Erythroblast (primary cell): ENCODE results near the gene CCL1.

ENCODE experiments used
- DNase-seq, 2 experiments: peaks; one replicate each; lab custom pipeline; 2025; lab: John Stamatoyannopoulos, UW
- GATA1 ChIP-seq: IDR thresholded peaks from 2 replicates; pipeline ENCODE4 v1.6.1; 2011; ENCODE audit warnings: low read depth, mild to moderate bottlenecking, control low read depth, low read length, moderate library complexity
- POLR2A ChIP-seq: IDR thresholded peaks from 2 replicates; pipeline ENCODE4 v1.6.1; 2011; ENCODE audit warnings: mild to moderate bottlenecking, low read length

CCL1 gene

DNA sequence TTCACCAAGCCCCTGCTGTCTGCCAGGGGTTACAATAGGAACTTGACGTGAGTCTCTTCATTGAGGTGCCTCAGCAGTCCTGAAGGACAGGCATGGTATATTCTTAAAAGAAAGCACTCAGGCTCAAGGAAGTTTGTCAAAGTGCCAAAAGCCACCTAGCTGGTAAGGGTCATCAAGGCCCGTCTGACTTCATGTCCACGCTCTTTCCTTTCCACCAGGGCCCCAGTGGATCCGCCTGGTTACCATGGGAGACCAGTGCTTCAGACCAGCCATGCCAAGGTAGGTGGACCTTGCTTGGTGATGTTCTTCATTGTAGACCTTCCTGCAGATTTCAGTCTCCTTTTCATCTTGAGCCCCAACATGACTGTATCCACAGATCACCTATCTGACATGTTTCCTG is 27.6 kb upstream of the CCL1 start:
- no peak for TF ChIP-seq GATA1
- no peak for TF ChIP-seq POLR2A
- no peak for DNase-seq

DNA sequence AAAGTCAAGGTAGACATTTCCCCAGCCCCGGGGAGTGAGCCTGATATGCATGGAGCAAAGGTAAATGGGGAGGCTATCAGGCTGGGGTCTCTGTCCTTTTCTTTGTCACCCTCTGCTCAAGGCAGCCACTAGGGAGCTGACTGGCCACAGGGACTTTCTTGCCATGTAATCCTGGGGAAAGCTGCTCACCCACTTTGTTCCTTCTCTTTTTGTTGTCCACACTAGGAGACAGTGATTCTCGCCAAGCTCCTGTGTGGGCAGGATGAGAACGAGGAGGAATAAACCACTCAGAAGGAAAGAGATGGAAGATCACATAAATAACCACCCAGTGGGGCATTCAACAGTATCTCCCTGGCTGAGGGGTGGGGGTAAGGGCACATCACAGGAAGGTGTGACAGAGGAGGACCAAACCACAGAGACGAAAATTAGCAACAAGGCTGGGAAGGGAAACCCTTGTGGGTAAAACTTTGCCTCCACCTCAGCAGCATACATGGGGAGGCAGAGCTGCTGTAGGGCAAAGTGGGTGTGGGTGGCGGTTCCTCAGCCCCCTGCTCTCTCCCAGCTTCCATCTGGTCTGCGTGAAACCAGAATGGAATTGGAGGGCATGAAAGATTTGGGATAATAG is 26.2 kb upstream of the CCL1 start:
- TF ChIP-seq POLR2A, result no peak
- no peak for TF ChIP-seq GATA1
- DNase-seq, result no peak

DNA sequence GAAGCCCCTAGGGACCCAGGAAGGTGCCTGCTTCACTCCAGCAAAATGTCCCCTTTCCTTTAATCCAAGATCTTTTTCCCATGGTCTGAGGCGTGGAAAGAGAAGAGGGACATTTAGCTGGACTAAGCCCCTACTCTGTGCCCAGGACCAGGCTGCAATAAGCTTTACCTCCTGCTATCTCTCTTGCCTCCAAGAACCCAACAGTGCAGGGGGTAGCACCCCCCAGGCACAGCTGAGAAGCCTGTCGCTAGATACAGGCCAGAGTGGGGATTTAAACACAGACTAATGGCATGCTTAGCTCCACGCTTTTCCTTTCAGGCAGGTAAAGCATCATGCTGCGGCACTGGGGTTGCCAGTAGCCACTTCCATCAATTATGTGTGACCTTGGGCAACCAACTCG is 24.5 kb upstream of the CCL1 start:
- DNase-seq, result no peak
- peak; percentile 8 for TF ChIP-seq POLR2A
- no peak for TF ChIP-seq GATA1

DNA sequence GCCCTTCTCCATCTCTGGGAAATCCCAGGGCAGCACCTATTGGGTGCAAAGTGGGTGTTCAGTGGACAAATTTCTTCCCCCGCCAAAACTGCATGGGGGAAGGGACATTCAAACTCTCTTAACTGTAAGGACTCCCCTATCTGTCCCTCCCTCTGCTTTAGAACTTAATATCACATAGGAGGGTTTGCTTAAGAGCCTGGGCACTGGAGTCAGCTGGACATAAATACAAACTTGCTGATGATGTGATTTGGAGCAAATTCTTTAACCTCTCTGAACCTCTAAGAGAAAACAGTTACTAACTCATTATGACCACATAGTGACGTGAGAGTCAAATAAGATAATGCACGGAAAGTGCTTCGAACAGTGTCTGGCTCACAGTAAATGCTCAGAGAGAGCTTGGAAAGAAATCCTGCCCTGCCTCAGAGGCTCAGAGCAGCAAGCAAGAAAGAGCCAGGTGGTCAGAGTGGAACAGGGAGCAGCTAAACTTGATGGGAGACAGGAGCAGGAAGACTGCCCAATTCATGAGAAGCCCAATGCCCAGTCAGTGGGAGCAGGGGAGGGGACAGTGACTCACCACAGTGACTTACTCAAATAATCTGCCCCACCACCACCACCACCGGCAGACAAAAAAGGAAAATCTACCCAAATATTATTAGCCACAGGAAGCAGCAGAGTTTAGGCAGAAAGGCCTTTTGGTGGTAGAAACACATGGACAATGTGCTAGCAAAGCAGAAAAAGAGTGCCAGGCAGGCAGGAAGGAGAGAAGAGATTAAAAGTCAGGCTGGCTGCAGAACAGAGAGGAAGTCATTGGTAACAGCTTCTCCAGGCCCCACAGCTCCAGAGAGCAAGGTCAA is 23.9 kb upstream of the CCL1 start:
- peak; percentile 42 to 62 for DNase-seq
- TF ChIP-seq POLR2A (peak; percentile 66), GATA1 (no peak)

DNA sequence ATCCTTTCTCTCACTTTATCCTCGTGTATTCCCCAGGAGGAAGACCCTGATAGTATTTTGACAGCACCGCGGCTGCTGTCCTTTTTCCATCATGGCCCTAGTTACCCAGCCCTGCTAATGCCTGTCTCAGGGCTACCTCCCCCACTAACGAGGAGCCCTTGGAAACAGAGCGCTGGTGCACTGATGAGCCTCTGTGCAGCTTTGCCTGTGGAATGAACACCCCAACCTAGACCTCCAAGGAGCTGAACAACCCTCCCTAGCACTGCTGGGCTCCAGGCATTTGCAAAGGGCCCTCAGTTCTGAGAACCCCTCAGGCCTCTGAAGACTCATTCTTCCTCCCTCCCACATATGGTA is 23.3 kb upstream of the CCL1 start:
- TF ChIP-seq GATA1 (no peak), POLR2A (no peak)
- no peak for DNase-seq

DNA sequence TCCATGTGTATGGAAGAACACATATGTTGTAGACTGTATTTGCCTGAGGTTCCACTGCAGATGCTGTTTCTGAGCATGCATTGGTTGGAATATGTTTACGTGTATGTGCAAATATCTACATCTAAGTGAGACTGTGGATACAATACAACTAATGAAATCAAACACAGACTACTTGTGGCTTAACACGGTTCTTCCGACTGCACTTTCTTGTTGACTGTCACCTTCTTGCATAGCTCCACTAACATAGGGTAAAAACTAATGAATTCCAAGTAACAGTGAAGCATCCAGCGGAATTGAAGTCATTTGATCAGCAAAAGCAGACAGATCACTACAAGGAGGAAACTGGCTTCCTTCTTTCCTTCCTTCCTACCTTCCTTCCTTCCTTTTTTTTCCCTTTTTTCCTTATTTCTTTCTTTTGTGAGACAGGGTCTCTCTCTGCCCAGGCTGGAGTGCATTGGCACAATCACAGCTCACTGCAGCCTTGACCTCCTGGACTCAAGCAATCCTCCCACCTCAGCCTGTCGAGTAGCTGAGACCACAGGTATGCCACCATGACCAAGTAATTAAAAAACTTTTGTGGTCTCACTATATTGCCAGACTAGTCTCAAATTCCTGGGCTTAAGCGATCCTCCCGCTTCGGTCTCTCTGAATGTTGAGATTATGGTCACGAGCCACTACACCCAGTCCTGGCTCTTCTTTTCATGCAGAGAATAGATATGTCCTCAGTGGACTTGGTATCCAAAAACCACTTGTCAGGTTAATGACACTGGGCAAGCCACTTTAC is 22.0 kb upstream of the CCL1 start:
- TF ChIP-seq POLR2A (no peak), GATA1 (no peak)

DNA sequence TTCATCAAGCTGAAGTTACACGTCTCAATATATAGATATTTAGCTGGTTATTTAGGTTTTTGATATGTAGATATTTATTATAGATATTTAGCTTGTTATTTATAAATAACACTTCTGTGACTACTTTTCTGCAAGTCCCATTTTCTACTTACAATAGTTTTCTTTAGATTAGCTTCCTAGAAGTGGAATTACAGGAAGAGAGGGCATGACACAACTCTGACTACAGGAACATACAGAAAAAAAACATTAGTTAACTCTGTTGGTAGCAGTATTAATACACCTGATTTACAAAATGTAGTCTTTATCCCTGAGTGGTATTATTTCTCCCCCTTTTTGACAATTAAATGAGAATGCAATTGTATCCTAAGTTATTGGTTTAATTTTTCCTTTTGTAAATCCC is 21.2 kb upstream of the CCL1 start:
- no peak for TF ChIP-seq POLR2A
- TF ChIP-seq GATA1, result no peak
- DNase-seq, result peak in 1 of 2 experiments; percentile 7

More for the DNA sequence above, 22.0 kb upstream of the CCL1 start:
- no peak for DNase-seq

DNA sequence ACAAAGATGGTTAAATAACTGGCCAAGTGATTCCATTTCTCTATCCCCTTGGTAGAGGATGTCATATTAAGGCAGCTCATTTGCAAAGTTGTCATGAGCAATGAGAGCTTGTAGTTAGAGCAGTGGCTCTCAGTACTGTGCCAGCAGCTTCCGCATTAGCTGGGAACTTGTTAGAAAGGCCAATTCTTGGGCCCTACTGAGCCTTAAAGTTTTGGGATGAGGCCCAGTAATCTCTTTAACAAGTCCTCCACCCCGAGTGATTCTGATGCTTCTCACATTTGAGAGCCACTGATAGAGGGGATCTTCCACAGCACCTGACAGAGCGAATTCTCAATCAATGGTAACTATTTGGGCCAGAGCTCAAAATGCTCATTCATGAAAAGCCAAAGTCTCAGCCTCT is 20.2 kb upstream of the CCL1 start:
- peak; percentile 15 to 25 for DNase-seq
- TF ChIP-seq GATA1, result no peak
- TF ChIP-seq POLR2A, result no peak

DNA sequence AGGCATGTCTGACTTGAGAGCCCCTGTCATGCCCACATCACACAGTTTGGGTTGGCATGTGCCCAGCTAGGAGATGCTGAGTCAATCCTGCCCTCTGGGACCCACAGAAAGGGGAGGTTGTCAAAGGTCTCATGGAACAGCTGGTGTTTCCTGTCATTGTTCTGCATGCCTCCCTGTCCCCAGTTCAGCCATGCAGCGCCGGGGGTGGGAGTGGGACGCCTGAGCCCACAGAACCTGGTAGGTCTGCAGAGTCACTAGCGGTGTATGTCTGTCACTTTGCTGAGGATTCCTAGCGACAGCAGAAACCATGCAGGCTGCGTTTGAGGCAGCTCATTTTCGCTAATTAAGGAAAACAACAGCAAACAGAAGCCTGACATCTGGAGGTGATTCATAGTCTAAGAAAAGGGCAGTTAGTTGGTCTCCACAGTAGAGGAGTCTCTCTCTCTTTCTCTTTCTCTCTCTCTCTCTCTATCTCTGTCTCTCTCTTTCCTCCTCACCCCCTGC is 19.6 kb upstream of the CCL1 start:
- TF ChIP-seq POLR2A, result peak; percentile 22
- TF ChIP-seq GATA1, result no peak
- DNase-seq, result no peak

DNA sequence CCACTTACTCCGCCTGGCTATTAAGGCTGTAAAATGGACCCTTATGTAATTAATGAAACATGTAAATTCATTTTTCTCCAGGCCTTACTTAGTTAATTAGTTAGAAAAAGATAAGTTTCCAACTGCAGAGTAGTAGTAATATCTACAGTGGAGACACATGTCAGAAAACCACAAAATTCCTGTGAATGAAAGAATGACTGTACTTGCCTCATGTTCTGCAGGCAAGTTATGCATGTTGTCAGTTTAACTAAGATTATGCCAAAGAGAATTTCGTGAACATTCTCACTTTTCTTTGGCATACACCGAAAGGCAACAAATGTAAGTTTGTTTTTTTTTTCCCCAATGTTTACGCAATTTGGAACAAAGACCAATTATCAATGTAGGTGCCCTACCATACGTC is 16.8 kb upstream of the CCL1 start:
- no peak for DNase-seq
- TF ChIP-seq POLR2A (no peak), GATA1 (no peak)

DNA sequence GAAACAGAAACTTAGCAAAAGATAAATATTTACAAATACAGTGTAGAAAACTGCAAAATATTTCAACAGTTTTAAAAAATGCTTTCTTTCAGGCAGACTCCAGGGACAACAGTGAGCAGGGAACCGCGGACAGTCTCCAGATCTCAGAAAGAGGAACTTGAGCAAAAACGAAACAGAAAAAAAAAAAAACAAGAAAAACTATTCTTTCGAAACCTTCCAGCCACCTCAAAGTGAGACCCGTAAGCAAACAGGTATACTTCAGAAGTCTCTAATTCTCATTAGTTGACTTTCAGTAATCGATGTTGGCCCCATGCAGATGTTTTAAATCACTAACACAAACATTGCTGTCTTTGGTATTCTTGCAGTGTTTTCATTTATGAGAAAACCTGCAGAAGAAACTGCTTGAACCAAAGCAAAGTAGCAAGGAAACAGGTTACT is 15.7 kb upstream of the CCL1 start:
- TF ChIP-seq POLR2A, result no peak
- TF ChIP-seq GATA1, result no peak
- DNase-seq, result peak; percentile 32 to 39

DNA sequence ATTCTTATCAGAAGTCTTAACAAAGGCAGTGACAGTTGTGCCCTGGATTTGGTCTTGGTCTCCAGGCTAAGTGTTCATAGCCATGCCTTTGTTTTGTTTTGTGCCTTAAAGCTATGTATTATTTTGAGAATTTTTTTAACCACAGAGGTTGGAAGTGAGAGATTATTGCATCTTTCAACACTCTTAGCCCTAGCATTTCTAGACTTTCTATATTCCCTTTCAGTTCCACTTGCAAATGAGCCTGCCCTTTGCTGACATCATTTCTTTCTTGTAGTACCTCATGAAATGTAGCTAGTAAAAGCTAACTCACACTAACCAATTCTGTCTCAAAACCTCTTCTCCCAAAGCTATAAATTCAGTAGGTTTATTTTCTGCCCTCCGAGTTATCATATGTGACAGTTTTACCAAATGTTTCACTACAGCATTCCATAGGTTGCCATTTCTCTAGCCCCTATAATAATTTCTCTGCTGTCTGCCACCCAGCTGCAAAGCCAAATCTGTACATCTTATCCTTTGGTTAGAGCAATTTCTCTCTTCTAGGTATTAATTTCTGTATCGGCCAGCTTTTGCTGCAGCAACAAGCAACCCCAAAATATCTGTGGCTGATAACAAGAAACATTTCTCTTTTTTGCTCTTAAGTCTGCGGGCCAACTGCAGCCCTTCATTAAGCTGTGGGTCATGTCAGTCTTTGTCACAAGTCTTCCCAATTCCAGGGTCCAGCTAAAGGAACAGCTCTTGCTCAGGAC is 14.2 kb upstream of the CCL1 start:
- no peak for DNase-seq
- no peak for TF ChIP-seq POLR2A
- TF ChIP-seq GATA1, result no peak

DNA sequence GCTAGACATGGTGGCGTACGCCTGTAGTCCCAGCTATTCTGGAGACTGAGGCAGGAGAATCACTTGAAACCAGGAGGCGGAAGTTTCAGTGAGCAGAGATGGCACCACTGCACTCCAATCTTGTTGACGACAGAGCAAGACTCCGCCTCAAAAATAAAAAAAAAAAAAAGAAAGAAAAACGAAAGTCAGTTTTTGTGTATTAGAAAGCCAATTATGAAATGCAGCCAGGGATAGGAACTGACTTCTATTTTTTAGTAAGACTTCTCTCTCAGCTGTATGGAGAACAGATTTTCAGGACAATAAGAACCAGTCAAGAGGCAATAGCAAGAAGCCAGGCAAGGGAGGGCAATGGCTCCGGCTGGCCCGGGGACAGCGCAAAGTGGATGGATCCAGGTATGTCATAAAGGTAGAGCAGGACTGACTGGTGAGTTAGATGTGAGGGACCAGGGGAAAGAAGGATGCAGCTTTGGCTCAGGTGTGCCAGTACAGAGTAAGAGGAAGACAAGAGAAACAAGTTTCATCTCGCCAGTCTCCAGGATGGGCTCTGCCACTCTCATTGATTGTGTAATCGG is 12.5 kb upstream of the CCL1 start:
- TF ChIP-seq GATA1 (no peak), POLR2A (no peak)

More for the DNA sequence above, 12.5 kb upstream of the CCL1 start:
- DNase-seq, result no peak
